Measurements from ENCODE around the gene TRAM2.

TRAM2 gene

GRCh38 chr6:52548353-52548713 is 28.5 kb downstream of the TRAM2 start:
- Histone ChIP-seq H3K27me3 (ENCODE audit: insufficient read depth, poor library complexity, severe bottlenecking) (no peaks in the 10 kb centered on the region), H3K4me1 (ENCODE audit: insufficient read depth, poor library complexity, severe bottlenecking) (peaks cover 74% of the 10 kb centered on the region), H3K4me3 (ENCODE audit: severe bottlenecking) (no peak overlapping the region), H3K36me3 (ENCODE audit: low read depth) (peaks cover 19% of the 10 kb centered on the region), H3K27ac (ENCODE audit: poor library complexity, severe bottlenecking) (peak overlapping the region; percentile 89), H3K9me3 (ENCODE audit: severe bottlenecking) (no peaks in the 10 kb centered on the region)
- TF ChIP-seq CTCF (IDR thresholded peaks at IDR 0.05; ENCODE audit: poor library complexity, severe bottlenecking) = no peak
- DNase-seq (ENCODE audit: low spot score) = no peak
- ATAC-seq (ENCODE audit: low read depth) = no peak

- peak overlapping the region; percentile 89 for H3K27ac ChIP-seq (ENCODE audit: poor library complexity, severe bottlenecking)
- no peak for TF ChIP-seq CTCF (IDR thresholded peaks at IDR 0.05; ENCODE audit: poor library complexity, severe bottlenecking)
- H3K4me1 ChIP-seq (ENCODE audit: insufficient read depth, poor library complexity, severe bottlenecking) = peaks cover 79% of the 10 kb centered on the region
Measured at GRCh38 chr6:52547647-52548352, 29.1 kb downstream of the TRAM2 start.

GRCh38 chr6:52546678-52547077 is 30.2 kb downstream of the TRAM2 start:
- no peak for TF ChIP-seq CTCF (IDR thresholded peaks at IDR 0.05; ENCODE audit: poor library complexity, severe bottlenecking)
- Histone ChIP-seq H3K27ac (ENCODE audit: poor library complexity, severe bottlenecking) (peak overlapping the region; percentile 89), H3K9me3 (ENCODE audit: severe bottlenecking) (no peaks in the 10 kb centered on the region), H3K36me3 (ENCODE audit: low read depth) (peaks cover 19% of the 10 kb centered on the region), H3K4me3 (ENCODE audit: severe bottlenecking) (no peak overlapping the region), H3K27me3 (ENCODE audit: insufficient read depth, poor library complexity, severe bottlenecking) (no peaks in the 10 kb centered on the region), H3K4me1 (ENCODE audit: insufficient read depth, poor library complexity, severe bottlenecking) (peaks cover 71% of the 10 kb centered on the region)
- ATAC-seq (ENCODE audit: low read depth) (no peak), DNase-seq (ENCODE audit: low spot score) (no peak)

More at GRCh38 chr6:52547647-52548352, 29.1 kb downstream of the TRAM2 start:
- Histone ChIP-seq H3K36me3 (ENCODE audit: low read depth) (peaks cover 19% of the 10 kb centered on the region), H3K4me3 (ENCODE audit: severe bottlenecking) (no peak overlapping the region), H3K27me3 (ENCODE audit: insufficient read depth, poor library complexity, severe bottlenecking) (no peaks in the 10 kb centered on the region), H3K9me3 (ENCODE audit: severe bottlenecking) (no peaks in the 10 kb centered on the region)
- ATAC-seq (ENCODE audit: low read depth) (no peak), DNase-seq (ENCODE audit: low spot score) (no peak)

DNA sequence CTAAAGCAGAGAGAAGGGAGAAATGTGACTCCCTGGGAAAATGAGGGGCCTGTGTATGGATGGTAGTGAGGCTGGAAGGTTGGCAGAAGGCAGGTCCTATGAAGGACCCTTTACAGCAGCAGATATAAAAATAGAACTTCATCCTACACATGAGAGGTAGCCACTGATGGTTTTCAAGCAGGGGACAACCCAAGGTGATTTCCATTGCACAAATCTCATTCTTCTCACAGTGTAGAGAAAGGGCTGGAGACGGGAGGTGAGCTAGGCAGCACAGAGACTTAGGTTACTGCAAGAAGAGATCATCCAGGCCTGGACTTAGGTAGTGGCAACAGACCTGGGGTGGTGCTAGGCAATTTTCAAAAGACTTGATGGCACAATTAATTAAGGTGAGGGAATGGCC is 30.7 kb downstream of the TRAM2 start:
- DNase-seq (ENCODE audit: low spot score) (no peak), ATAC-seq (ENCODE audit: low read depth) (no peak)
- Histone ChIP-seq H3K27me3 (ENCODE audit: insufficient read depth, poor library complexity, severe bottlenecking) (no peaks in the 10 kb centered on the region), H3K36me3 (ENCODE audit: low read depth) (peaks cover 18% of the 10 kb centered on the region), H3K4me1 (ENCODE audit: insufficient read depth, poor library complexity, severe bottlenecking) (peaks cover 66% of the 10 kb centered on the region), H3K27ac (ENCODE audit: poor library complexity, severe bottlenecking) (peak overlapping the region; percentile 89), H3K4me3 (ENCODE audit: severe bottlenecking) (no peak overlapping the region), H3K9me3 (ENCODE audit: severe bottlenecking) (no peaks in the 10 kb centered on the region)
- no peak for TF ChIP-seq CTCF (IDR thresholded peaks at IDR 0.05; ENCODE audit: poor library complexity, severe bottlenecking)

- H3K36me3 ChIP-seq (ENCODE audit: low read depth) = peaks cover 14% of the 10 kb centered on the region
- no peaks in the 10 kb centered on the region for H3K9me3 ChIP-seq (ENCODE audit: severe bottlenecking)
- H3K4me1 ChIP-seq (ENCODE audit: insufficient read depth, poor library complexity, severe bottlenecking) = peaks cover 64% of the 10 kb centered on the region
- peak overlapping the region; percentile 89 for H3K27ac ChIP-seq (ENCODE audit: poor library complexity, severe bottlenecking)
- H3K4me3 ChIP-seq (ENCODE audit: severe bottlenecking) = no peak overlapping the region
- DNase-seq (ENCODE audit: low spot score) (no peak), ATAC-seq (ENCODE audit: low read depth) (no peak)
- TF ChIP-seq CTCF (IDR thresholded peaks at IDR 0.05; ENCODE audit: poor library complexity, severe bottlenecking) = no peak
- no peaks in the 10 kb centered on the region for H3K27me3 ChIP-seq (ENCODE audit: insufficient read depth, poor library complexity, severe bottlenecking)
Measured at GRCh38 chr6:52545406-52546119, 31.3 kb downstream of the TRAM2 start.

All from RWPE2 (cell line).